ENCODE data around the gene TXLNA.

The TXLNA gene

DNA sequence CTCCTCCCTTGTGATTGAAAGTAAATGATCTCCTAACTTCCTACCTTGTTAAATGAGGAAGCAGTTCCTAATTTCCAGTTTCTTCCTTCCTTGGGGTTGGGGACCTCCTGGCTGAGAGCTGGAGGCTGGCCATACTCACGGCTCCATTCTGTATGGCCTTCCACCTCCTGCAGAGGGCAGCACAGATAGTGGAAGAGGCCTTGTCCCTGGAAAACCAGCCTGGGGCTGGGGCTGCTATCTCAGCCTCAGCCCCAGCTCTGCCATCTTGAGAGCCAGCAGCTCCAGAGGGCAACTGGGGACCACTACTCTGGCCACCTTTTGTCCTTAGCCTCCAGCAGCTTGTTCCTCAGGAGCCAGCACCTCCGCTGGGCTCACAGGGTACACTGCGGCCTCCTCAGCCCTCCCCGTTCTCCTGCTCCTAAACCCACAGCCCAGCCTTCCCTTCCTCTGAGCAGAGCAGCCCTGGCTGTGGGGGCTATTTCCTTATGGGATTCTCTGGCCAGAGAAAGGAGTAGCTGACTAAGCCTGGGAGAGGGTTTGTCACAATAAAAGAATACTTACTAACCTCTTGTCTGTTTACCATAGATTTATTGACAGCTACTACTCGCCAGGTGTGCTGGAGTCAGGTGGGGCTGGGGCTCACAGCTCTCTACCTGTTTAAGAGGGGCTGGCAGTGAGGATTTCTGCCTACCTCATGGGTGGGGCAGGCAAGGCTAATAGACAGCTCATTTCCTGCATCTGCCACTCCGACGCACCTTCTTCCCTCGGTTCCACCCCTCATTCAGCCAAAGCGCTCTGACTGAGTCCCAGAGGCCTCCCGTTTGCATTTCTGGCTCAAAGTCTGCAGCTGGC, 36.4 kb downstream of the TXLNA start:
- peak; percentile 78 for DNase-seq (ENCODE audit: low read depth)

GRCh38 chr1:32216566-32216965, 37.1 kb downstream of the TXLNA start:
- no peak for DNase-seq (ENCODE audit: low read depth)

GRCh38 chr1:32219022-32219421, 39.5 kb downstream of the TXLNA start:
- no peak for DNase-seq (ENCODE audit: low read depth)

DNA sequence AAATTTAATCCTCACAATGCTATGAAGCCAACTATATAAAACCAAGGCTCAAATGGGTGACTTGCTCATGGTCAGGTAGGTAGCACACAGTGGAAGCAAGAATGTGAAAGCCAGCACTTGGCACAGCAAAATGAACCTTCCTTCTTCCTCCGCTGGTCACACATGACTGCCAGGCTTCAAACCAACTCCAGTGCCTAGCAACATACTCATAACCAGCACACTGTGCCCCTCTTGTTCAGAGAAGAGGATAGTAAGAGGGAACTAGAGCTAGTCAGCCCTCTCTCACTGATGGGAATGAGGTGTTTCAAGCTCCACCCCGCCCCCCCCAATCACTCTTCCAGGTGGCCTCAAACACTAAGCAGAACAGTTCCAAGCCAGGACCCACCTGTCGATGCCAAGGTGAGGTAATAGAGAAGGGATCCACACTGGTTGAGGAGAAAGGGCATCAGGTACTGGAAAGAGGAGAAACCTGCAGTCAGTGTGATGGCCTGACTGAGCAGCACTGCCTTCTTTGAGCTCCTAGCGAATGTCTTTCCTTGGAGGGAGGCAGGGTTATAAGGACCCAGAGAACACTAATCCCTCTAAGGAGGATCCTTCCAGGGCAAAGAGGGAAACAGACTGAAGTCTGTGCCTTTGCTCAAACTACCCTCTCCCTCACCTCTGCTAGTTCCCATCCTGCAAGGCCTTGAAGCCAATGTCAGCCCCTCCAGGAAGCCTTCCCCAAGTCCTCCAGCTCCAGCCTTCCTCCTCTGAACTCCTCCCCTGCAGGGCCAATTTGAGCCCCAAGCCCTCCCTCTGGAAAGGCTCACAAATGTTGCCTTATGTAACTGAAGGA, 41.5 kb downstream of the TXLNA start:
- no peak for DNase-seq (ENCODE audit: low read depth)

DNA sequence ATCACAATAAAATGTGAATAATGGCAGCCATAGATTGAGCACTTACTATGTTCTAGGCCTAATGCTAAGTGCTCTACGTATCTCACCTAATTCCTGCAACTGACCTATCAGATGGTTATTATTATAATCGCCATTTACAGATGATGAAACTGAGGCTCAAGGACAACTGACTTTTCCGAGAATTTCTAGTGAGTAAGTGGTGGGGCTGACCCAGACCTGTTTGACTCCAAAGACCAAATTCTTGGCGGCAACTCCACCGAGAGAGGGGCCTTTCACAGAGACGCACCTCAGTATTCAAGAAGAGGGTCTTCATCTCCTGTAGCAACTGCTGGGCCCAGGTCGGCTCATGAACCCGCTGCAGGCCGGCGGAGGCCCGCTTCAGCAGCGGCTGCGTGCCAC, 42.1 kb downstream of the TXLNA start:
- no peak for DNase-seq (ENCODE audit: low read depth)

DNA sequence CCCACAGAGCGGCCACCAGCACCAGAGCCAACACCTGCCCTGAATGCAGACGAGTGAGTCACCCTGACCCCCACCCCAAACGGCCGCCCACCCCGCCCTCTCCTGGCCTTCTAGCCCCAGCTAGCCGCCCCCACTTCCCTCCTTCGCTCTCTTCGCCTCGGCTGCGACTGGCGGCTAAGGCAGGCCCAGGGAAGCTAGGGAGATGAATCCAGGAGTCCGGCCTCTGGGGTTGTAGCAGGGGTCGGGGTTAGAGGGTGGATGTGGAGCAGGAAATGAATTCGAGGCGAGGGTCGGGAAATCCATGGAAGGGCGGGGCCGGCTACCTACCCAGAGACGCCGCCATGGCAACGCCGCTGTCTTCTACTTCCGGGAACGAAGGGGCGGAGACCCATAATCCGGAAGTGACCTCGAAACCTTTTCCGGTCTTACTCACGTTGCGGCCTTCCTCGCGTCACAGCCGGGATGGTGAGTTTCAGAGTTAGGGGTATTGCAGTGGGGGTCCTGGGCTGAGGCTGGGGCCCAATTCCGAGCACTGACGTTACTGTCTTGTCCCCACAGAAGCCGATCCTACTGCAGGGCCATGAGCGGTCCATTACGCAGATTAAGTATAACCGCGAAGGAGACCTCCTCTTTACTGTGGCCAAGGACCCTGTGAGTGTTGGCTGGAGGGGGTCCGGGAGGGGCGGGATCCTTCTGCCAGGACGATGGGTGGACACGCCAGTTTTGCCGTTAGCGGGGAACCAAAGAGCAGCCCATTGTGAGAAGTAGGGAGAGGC, 42.7 kb downstream of the TXLNA start, which contains the start of the genes EIF3I and TMEM234:
Gene EIF3I (plus strand): TSS at position 428 of the 776 bp plus-strand sequence. CDS start 35 bp downstream, at position 463.
Gene TMEM234 (minus strand): TSS at position 374 of the 776 bp plus-strand sequence. CDS start 31 bp downstream, at position 343.
- DNase-seq (ENCODE audit: low read depth), result peak; percentile 93

DNA sequence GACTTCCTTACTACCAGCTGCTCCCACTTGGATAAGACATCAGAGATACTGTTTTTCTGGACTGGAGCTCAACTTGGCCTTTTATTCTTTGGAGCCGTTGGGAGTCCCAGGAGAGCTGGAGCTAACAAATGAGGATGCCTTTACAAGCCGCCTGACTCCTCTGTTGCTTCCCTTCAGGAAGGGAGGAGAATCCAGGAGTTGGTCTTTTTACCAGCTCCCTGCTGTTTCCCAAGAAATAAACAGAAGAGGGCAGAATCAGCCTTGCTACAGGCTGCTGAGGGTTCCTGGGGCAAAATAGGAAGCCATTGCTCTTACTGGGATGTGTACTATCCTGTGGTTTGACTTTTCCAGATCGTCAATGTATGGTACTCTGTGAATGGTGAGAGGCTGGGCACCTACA, 44.2 kb downstream of the TXLNA start:
- DNase-seq (ENCODE audit: low read depth), result no peak

DNA sequence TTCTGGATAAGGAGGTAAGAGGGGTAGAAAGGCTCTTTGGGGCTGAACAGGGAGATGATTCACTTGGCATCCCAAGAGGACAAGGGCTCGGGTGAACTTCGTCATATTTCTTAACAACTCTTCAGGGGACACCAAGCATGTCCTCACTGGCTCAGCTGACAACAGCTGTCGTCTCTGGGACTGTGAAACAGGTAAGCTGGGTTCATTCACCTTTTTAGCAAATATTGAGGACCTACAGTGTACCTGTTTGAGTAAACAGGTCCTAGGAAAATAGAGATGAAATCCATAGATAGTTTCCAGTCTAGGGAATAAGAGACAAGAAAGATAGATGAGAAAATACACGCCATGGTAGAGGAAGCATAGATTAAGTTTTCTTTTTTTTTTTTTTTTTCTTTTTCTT, 44.8 kb downstream of the TXLNA start:
- no peak for DNase-seq (ENCODE audit: low read depth)

GRCh38 chr1:32228771-32229170, 49.3 kb downstream of the TXLNA start:
- peak; percentile 26 for DNase-seq (ENCODE audit: low read depth)

DNA sequence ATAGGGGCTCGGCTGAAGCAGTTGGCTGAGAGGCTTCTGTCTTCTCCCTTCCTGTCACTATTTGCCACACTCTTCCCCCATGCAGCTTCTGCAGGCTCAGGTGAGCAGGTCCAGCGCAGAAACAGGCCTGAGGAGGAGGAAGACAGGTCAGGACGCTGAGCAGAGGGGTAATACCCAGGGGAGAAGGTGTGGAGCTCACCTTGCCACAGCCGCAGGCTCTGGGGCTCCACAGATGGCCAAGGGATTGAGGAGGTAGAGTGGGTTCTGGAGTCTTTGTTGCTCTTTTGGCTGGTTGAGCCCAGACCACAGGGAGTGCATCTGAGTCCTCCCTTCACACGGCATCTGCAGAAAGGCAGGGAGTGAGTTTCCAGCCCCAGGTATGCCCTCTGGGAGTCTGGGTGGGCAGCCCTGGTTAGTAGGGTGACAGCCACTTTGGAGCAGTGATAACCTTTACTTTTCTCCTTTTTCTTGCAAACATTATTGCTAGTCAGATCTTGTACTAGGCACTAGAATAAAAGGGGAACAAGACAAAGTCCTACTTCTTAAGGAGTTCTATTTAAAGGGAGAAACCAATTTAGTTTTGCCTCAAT, 52.5 kb downstream of the TXLNA start:
- DNase-seq (ENCODE audit: low read depth), result no peak

DNA sequence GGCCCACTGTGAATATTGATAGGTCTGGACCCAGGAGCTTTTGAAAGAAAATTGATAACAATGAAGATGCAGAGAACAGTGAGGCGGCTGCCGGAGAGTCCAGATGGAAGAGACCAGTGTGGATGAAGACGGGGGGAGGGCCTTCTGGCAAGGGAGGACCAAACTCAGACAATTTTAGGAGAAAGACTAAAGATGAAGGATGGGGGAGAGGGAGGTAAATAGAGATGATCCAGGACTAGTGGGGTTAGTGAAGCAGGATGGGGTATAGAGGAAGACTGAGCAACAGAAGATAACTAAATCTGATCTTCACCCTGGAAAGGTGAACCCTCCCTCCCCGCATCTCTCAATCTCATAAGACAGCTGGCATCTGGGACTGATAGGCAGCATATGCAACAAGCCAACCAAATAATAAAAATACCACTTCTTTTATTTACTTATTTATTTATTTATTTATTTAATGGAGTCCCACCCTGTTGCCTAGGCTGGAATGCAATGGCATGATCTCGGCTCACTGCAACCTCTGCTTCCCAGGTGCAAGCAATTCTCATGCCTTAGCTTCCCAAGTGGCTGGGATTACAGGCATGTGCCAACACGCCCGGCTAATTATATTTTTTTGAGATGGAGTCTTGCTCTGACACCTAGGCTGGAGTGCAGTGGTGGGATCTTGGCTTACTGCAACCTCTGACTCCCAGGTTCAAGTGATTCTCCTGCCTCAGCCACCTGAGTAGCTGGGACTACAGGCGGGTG, 53.3 kb downstream of the TXLNA start:
- DNase-seq (ENCODE audit: low read depth), result no peak

- DNase-seq (ENCODE audit: low read depth), result no peak
Measured at GRCh38 chr1:32234792-32235191, 55.3 kb downstream of the TXLNA start.

DNA sequence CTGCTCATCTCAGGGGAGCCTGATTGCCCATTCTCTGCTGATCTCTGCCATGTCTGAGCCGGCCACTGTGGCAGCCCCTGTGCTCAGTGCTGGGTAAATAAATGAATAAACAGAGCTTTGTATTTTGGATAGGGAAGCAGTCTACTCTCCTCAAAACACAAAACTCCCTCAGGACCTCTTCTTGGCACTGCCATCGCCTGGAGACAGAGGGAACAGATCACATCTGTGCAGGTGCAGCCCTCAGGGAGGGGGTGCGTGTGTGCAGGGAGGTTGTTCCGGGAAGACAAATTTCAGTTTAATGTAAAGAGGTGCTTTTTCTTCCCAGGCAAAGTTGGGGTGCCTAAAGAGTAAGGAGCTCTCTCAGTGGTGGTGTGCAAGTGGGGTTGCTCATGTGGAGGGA, 59.9 kb downstream of the TXLNA start:
- DNase-seq (ENCODE audit: low read depth), result no peak

- DNase-seq (ENCODE audit: low read depth), result no peak
Measured at GRCh38 chr1:32239790-32240139, 60.3 kb downstream of the TXLNA start.

- DNase-seq (ENCODE audit: low read depth), result peak; percentile 81
Measured at GRCh38 chr1:32240140-32240951, 60.9 kb downstream of the TXLNA start.

DNA sequence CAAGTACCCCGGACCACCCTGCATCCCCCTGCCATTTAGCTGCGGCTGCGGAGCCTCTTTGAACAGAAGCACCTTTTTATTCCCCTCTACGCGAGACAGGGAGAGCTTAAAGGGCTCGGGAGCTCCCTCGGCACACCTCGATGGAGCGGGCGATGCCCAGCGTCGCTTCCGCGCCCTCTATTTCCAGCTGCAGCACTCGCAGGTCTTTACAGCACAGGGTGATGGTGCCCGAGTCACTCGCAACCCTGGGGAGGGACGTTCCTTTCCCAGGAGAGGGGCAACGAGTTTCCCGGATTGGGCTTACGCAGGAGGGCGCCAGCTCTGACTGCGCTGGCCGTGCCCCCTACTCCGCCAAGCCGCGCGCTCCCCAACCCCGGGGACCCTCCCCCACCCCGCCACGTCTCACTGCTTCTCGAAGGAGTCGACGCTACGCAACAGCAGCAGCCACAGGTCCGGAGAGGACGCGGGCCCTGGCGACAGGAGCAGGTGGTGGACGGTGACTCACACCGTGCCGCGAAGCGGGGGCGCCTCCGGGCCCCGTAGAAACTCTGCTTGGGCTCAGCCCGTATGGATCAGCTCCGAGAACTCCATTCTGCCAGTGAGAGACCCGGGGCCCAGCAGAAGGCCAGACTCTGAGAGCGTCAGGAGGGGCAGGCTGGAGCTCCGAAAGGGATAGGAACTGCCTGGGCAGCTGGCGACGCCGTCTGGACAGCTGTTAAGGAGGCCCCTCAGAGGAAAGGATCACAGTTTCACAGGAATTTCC, 61.7 kb downstream of the TXLNA start:
- peak; percentile 67 for DNase-seq (ENCODE audit: low read depth)

DNA sequence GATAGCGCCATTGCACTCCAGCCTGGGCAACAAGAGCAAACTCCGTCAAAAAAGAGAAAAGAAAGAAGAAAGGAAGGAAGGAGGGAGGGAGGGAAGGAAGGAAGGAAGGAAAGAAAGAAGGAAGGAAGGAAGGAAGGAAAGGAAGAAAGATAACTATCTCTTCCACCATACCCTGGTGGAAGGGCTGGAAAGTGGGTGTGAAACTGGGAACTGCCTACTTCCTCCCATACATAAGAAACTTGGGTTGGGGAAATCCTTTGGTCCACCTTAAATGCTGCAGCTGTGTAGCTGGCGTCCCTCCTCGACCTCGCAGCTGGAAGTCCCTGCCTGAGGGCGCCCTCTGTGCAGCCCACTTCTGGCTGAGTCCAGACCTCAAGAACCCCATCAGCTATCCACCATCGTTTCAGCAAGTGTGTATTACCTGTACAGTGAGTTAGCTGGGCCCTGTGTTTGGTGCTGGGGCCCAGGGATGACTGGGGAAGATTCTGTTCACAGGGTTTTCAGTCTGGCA, 62.9 kb downstream of the TXLNA start:
- DNase-seq (ENCODE audit: low read depth), result peak; percentile 42

DNA sequence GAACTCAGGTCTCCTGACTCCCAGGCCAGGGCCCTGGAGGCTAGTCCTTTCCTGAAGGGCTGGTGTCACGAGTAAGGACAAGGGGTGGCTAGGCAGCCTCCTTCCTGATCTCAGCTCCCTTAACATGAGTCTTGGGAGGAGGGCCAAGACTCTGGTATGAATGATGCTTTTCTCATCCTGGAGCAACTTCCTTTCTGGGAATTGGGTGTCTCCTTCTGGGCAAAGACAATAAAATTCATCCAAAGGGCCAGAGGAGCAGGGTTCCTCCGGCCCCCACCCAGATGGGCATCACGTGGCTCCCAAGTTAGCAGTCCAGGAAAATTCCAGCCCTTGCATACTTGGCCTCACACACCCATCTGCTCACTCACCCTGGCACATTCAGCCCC, 67.4 kb downstream of the TXLNA start, which contains the start of gene FAM167B:
Gene FAM167B (plus strand): TSS at position 335 of the 386 bp plus-strand sequence. CDS start 200 bp downstream, outside the sequence.
- peak; percentile 97 for DNase-seq (ENCODE audit: low read depth)

GRCh38 chr1:32247452-32247851, 68.0 kb downstream of the TXLNA start:
- no peak for DNase-seq (ENCODE audit: low read depth)

Data from EH (cell line).